ENCODE measurements around the gene GNRH2. TPM values are rescaled to one million over a fixed set of nuclear protein-coding genes. Genes with fewer than 3 reads are reported as not detected.
"Not testable (repeated sequence)": the region's sequence is repeated elsewhere in the genome, so short reads cannot be mapped to it uniquely, and the experiment has no call there.

GNRH2 gene
- total RNA-seq, 4 donors from 2014 or later, result not detected

DNA sequence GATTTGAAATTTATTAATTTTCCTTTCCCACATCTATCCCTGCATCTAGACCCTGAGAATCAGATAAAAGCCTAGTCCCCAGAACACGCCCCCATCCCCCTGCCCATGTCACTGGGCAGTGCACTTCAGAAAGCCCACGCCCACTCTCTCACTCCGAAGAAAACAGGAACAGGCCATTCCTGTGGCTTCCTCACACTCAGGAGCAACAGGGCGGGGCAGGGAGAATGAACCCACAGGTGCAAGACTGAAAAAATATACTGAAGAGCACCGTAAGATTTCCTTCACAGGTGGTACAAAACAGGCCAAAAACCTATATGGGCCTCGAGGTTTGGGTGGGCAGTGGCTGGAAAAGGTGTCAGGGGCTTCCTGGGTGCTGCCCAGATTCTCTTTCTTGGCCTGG is 31.4 kb downstream of the GNRH2 start:
- no peaks in the 10 kb centered on the region for H3K9me3 ChIP-seq
- DNase-seq (no peak), ATAC-seq (no peak)
- H3K27ac ChIP-seq, result no peak overlapping the region
- intact Hi-C loops (cut with DNase I; ENCODE audit: low total_unique reads), result no loop called here
- TF ChIP-seq POLR2A (IDR thresholded peaks at IDR 0.05), result no peak
- in situ Hi-C loops (cut with MboI; ENCODE audit: low sequenced_read_pairs in 4 of 4), result loop anchor here in 2 of 4 donors (25.0 kb wide), 2 partner anchors 112 to 237 kb away; no protein-coding TSS in a partner anchor
- no peak overlapping the region for H3K4me3 ChIP-seq
- peaks cover 13 to 24% (median 19%) of the 10 kb centered on the region in 3 donors for H3K27me3 ChIP-seq
- H3K4me1 ChIP-seq, result no peaks in the 10 kb centered on the region
- H3K36me3 ChIP-seq, result no peaks in the 10 kb centered on the region

DNA sequence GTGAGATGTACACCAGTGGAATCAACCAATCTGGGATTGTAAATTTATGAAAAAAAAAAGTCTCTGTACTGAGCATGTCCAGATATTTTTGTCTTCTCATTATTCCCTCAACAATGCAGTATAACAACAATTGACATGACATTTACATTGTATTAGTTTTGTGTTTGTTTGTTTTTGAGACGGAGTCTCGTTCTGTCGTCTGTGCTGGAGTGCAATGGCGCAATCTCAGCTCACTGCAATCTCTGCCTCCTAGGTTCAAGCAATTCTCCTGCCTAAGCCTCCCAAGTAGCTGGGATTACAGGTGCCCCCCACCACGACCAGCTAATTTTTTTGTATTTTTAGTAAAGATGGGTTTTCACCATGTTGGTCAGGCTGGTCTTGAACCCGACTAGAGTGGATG is 31.9 kb downstream of the GNRH2 start:
- ATAC-seq; DNase-seq; H3K9me3 ChIP-seq; in situ Hi-C loops (cut with MboI; ENCODE audit: low sequenced_read_pairs in 4 of 4); H3K4me1 ChIP-seq; H3K4me3 ChIP-seq; intact Hi-C loops (cut with DNase I; ENCODE audit: low total_unique reads); H3K27ac ChIP-seq; H3K36me3 ChIP-seq: not testable (repeated sequence)
- H3K27me3 ChIP-seq, result peaks cover 13 to 24% (median 19%) of the 10 kb centered on the region in 3 donors

DNA sequence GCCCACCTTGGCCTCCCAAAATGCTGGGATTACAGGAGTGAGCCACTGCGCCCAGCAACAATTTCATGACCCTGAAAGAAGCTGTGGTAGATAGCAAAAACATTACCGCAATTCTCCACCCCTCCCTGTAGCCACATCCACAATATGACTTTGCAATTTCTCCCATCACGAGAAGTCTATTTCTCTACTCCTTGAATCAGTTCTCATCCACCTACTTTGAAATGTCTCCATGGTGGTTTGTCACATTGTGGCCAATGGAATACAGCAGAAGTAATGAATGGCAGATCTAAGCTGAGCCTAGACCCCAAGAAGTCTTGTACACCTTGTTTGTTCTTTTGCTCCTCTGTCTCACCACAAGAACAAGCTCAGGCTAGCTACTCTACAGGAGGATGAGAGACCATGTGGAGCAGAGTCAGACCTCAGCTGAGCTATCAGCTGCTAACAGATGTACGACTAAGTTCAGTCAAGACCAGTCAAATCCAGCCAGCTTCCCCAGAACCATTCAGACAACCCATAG is 34.3 kb downstream of the GNRH2 start:
- in situ Hi-C loops (cut with MboI; ENCODE audit: low sequenced_read_pairs in 4 of 4), result no loop called here
- no peak for ATAC-seq
- intact Hi-C loops (cut with DNase I; ENCODE audit: low total_unique reads), result no loop called here
- Histone ChIP-seq H3K36me3 (no peaks in the 10 kb centered on the region), H3K27me3 (peaks cover 3 to 6% (median 4%) of the 10 kb centered on the region in 3 donors), H3K9me3 (no peaks in the 10 kb centered on the region), H3K4me1 (peaks cover 11% of the 10 kb centered on the region in 2 donors), H3K4me3 (no peak overlapping the region), H3K27ac (no peak overlapping the region)
- TF ChIP-seq, protein P1, sequence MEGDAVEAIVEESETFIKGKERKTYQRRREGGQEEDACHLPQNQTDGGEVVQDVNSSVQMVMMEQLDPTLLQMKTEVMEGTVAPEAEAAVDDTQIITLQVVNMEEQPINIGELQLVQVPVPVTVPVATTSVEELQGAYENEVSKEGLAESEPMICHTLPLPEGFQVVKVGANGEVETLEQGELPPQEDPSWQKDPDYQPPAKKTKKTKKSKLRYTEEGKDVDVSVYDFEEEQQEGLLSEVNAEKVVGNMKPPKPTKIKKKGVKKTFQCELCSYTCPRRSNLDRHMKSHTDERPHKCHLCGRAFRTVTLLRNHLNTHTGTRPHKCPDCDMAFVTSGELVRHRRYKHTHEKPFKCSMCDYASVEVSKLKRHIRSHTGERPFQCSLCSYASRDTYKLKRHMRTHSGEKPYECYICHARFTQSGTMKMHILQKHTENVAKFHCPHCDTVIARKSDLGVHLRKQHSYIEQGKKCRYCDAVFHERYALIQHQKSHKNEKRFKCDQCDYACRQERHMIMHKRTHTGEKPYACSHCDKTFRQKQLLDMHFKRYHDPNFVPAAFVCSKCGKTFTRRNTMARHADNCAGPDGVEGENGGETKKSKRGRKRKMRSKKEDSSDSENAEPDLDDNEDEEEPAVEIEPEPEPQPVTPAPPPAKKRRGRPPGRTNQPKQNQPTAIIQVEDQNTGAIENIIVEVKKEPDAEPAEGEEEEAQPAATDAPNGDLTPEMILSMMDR (IDR thresholded peaks at IDR 0.05 in 4 of 5, conservative IDR thresholded peaks at IDR 0.05 in 1 of 5), result no peak
- TF ChIP-seq POLR2A (IDR thresholded peaks at IDR 0.05), result no peak
- no peak for DNase-seq

DNA sequence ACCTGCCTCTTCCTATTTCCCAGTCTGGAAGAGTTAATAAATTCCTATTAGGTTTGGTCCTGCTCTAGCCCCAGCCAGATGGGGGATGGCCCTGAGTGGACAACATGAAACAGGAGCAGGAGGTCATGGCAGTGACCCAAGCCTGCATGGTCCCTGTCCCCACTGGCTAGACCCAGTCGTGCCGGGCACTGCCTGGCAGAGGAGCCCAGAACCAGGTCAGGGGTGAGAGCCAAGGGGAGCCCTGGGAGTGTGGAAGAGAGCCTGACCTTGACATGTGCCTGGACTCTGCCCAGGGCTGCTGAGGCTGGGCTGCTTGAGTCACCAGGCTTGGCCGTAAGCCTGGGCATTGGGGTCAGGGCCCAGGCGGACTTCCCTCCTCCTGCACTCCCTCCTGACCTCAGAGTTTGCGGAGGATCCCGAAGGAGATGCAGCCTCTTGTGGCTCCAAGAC is 37.5 kb downstream of the GNRH2 start:
- H3K27ac ChIP-seq, result peak overlapping the region; percentile 45 to 66 (median 56)

DNA sequence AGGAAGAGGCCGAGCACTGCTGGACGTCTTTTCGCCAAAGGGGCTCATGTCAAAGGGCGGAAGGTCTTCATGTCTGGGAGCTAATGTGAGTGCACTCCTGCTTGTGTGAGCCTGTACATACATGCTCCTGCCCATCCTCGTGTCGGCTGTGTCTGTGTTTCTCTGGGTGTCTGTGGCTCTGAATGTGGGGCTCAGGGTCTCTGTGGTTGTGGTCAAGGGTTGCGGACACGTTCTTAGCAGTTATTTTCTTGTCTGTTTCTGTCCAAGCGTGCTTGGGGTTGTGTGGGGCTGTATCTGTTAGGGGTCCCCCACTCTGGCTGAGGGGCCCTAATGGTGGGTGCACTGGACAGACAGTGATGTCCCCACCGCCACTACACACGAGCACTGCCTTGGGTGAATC is 38.2 kb downstream of the GNRH2 start:
- Histone ChIP-seq H3K4me3 (no peak overlapping the region), H3K27me3 (peaks cover 5 to 15% (median 10%) of the 10 kb centered on the region in 3 donors), H3K27ac (no peak overlapping the region), H3K4me1 (peaks cover 11% of the 10 kb centered on the region in 2 donors), H3K9me3 (no peaks in the 10 kb centered on the region), H3K36me3 (no peaks in the 10 kb centered on the region)
- TF ChIP-seq POLR2A (IDR thresholded peaks at IDR 0.05), result no peak
- TF ChIP-seq, protein P1 (IDR thresholded peaks at IDR 0.05 in 4 of 5, conservative IDR thresholded peaks at IDR 0.05 in 1 of 5), result no peak
- intact Hi-C loops (cut with DNase I; ENCODE audit: low total_unique reads), result no loop called here
- ATAC-seq (no peak), DNase-seq (no peak)
- in situ Hi-C loops (cut with MboI; ENCODE audit: low sequenced_read_pairs in 4 of 4), result no loop called here

More for the DNA sequence above, 37.5 kb downstream of the GNRH2 start:
- ATAC-seq, result peak; percentile 95 to 96
- in situ Hi-C loops (cut with MboI; ENCODE audit: low sequenced_read_pairs in 4 of 4) (no loop called here), intact Hi-C loops (cut with DNase I; ENCODE audit: low total_unique reads) (no loop called here)
- H3K27me3 ChIP-seq, result peaks cover 5 to 15% (median 10%) of the 10 kb centered on the region in 3 donors
- H3K36me3 ChIP-seq, result no peaks in the 10 kb centered on the region
- DNase-seq, result peak; percentile 80 to 88
- H3K4me1 ChIP-seq, result peaks cover 11% of the 10 kb centered on the region in 2 donors
- H3K9me3 ChIP-seq, result no peaks in the 10 kb centered on the region
- H3K4me3 ChIP-seq, result no peak overlapping the region
- TF ChIP-seq, protein P1 (IDR thresholded peaks at IDR 0.05 in 4 of 5, conservative IDR thresholded peaks at IDR 0.05 in 1 of 5), result no peak
- no peak for TF ChIP-seq POLR2A (IDR thresholded peaks at IDR 0.05)

All from gastrocnemius medialis (tissue), 4 donors.